ENCODE data around the gene PCSK7.

PCSK7 gene

GRCh38 chr11:117199053-117199915 lies 32.6 kb downstream of the PCSK7 start, which contains the start of gene TAGLN:
TSS of gene TAGLN (plus strand) at chr11:117199370. CDS start at chr11:117203014, 3,644 bp downstream.
- DNase-seq (ENCODE audit: low spot score) (no peak), FAIRE-seq (no peak)

GRCh38 chr11:117198613-117199012 lies 33.3 kb downstream of the PCSK7 start:
- FAIRE-seq (no peak), DNase-seq (ENCODE audit: low spot score) (no peak)

- FAIRE-seq (no peak), DNase-seq (ENCODE audit: low spot score) (no peak)
These were observed 34.1 kb downstream of the PCSK7 start for GRCh38 chr11:117197516-117198456.

- FAIRE-seq (no peak), DNase-seq (ENCODE audit: low spot score) (no peak)
These were observed 34.9 kb downstream of the PCSK7 start for GRCh38 chr11:117197006-117197405.

GRCh38 chr11:117195761-117196160 lies 36.1 kb downstream of the PCSK7 start:
- no peak for FAIRE-seq

GRCh38 chr11:117195258-117195657 lies 36.6 kb downstream of the PCSK7 start:
- no peak for FAIRE-seq
- DNase-seq (ENCODE audit: low spot score) = no peak

More at GRCh38 chr11:117195761-117196160, 36.1 kb downstream of the PCSK7 start:
- no peak for DNase-seq (ENCODE audit: low spot score)

GRCh38 chr11:117194267-117194666 lies 37.6 kb downstream of the PCSK7 start:
- DNase-seq (ENCODE audit: low spot score) = no peak
- FAIRE-seq = no peak

GRCh38 chr11:117193130-117194020 lies 38.5 kb downstream of the PCSK7 start:
- FAIRE-seq = no peak
- DNase-seq (ENCODE audit: low spot score) = no peak

- FAIRE-seq (no peak), DNase-seq (ENCODE audit: low spot score) (no peak)
These were observed 39.4 kb downstream of the PCSK7 start for GRCh38 chr11:117192401-117192875.

- FAIRE-seq = no peak
- no peak for DNase-seq (ENCODE audit: low spot score)
These were observed 40.0 kb downstream of the PCSK7 start for GRCh38 chr11:117191680-117192400.

- no peak for DNase-seq (ENCODE audit: low spot score)
- no peak for FAIRE-seq
These were observed 41.8 kb downstream of the PCSK7 start for GRCh38 chr11:117189941-117190544.

GRCh38 chr11:117189191-117189940 lies 42.5 kb downstream of the PCSK7 start:
- FAIRE-seq = no peak
- DNase-seq (ENCODE audit: low spot score) = no peak

- FAIRE-seq (no peak), DNase-seq (ENCODE audit: low spot score) (no peak)
These were observed 43.2 kb downstream of the PCSK7 start for GRCh38 chr11:117188620-117189081.

GRCh38 chr11:117187799-117188481 lies 43.9 kb downstream of the PCSK7 start:
- no peak for DNase-seq (ENCODE audit: low spot score)
- FAIRE-seq = no peak

GRCh38 chr11:117187428-117187798 lies 44.5 kb downstream of the PCSK7 start:
- DNase-seq (ENCODE audit: low spot score) (no peak), FAIRE-seq (no peak)

GRCh38 chr11:117187007-117187406 lies 44.9 kb downstream of the PCSK7 start:
- FAIRE-seq (no peak), DNase-seq (ENCODE audit: low spot score) (no peak)

- FAIRE-seq (no peak), DNase-seq (ENCODE audit: low spot score) (no peak)
These were observed 45.5 kb downstream of the PCSK7 start for GRCh38 chr11:117186431-117186761.

- no peak for FAIRE-seq
These were observed 46.0 kb downstream of the PCSK7 start for GRCh38 chr11:117185736-117186430.

More at GRCh38 chr11:117185736-117186430, 46.0 kb downstream of the PCSK7 start:
- DNase-seq (ENCODE audit: low spot score) = no peak
